Central memory CD4-positive, alpha-beta T cell (primary cell): ENCODE measurements around the gene CHD5.

ENCODE experiments used
- DNase-seq: peaks from one replicate; pipeline ENCODE4 v3.0.0; 2022

The CHD5 gene

GRCh38 chr1:6151291-6151822 lies 28.8 kb downstream of the CHD5 start:
- DNase-seq, result no peak

GRCh38 chr1:6150006-6150938 lies 29.8 kb downstream of the CHD5 start:
- no peak for DNase-seq

- DNase-seq, result no peak
Measured at GRCh38 chr1:6149597-6149996, 30.5 kb downstream of the CHD5 start.

- peak; percentile 46 for DNase-seq
Measured at GRCh38 chr1:6148497-6149241, 31.5 kb downstream of the CHD5 start.

- no peak for DNase-seq
Measured at GRCh38 chr1:6145864-6146410, 34.2 kb downstream of the CHD5 start.

- no peak for DNase-seq
Measured at GRCh38 chr1:6145396-6145750, 34.7 kb downstream of the CHD5 start.

GRCh38 chr1:6144647-6145395 lies 35.3 kb downstream of the CHD5 start:
- no peak for DNase-seq

- no peak for DNase-seq
Measured at GRCh38 chr1:6144175-6144574, 35.9 kb downstream of the CHD5 start.

- no peak for DNase-seq
Measured at GRCh38 chr1:6143395-6143794, 36.7 kb downstream of the CHD5 start.

- no peak for DNase-seq
Measured at GRCh38 chr1:6142734-6143133, 37.4 kb downstream of the CHD5 start.

- no peak for DNase-seq
Measured at GRCh38 chr1:6142036-6142621, 38.0 kb downstream of the CHD5 start.

- no peak for DNase-seq
Measured at GRCh38 chr1:6141592-6141991, 38.5 kb downstream of the CHD5 start.

GRCh38 chr1:6140413-6140812 lies 39.7 kb downstream of the CHD5 start:
- no peak for DNase-seq

GRCh38 chr1:6137758-6138157 lies 42.4 kb downstream of the CHD5 start:
- no peak for DNase-seq

- DNase-seq, result no peak
Measured at GRCh38 chr1:6136516-6137220, 43.5 kb downstream of the CHD5 start.

GRCh38 chr1:6134741-6135510 lies 45.2 kb downstream of the CHD5 start:
- no peak for DNase-seq

- DNase-seq, result no peak
Measured at GRCh38 chr1:6134206-6134605, 45.9 kb downstream of the CHD5 start.

- no peak for DNase-seq
Measured at GRCh38 chr1:6133146-6133895, 46.8 kb downstream of the CHD5 start.

- no peak for DNase-seq
Measured at GRCh38 chr1:6131561-6131960, 48.6 kb downstream of the CHD5 start.

- DNase-seq, result no peak
Measured at GRCh38 chr1:6130596-6130995, 49.5 kb downstream of the CHD5 start.
